Endothelial cell of umbilical vein (primary cell): ENCODE measurements around the gene DLX1. TPM values are rescaled to one million over a fixed set of nuclear protein-coding genes. Genes with fewer than 3 reads are reported as not detected.

Source experiments
- BruUV-seq: library from RNA; stranded (reverse); fragments of 400-500 nt; replicated peaks from 2 replicates; lab custom pipeline; 2021; lab: Mats Ljungman, UMichigan
- CTCF ChIA-PET: fragments of 300-600, 350-600 bp; sonication (Branson Sonifier 250); formaldehyde crosslinking; loops from one replicate; lab custom pipeline; 2021; ENCODE audit warnings: antibody characterized with exemption, inconsistent platforms; lab: Charles Lee
- POLR2A ChIA-PET: fragments of 300-600, 350-600 bp; sonication (Branson Sonifier 250); formaldehyde crosslinking; loops from one replicate; lab custom pipeline; 2021; ENCODE audit warnings: antibody characterized with exemption, inconsistent platforms; lab: Charles Lee
- DNase-seq: peaks from one replicate; pipeline ENCODE4 v3.0.0-alpha.2; 2011; ENCODE audit warnings: low read depth, low spot score
- FAIRE-seq: peaks from 2 replicates; lab custom pipeline; 2011; peaks lifted over from hg19 to GRCh38; lab: Jason Lieb, UNC
- H2AFZ ChIP-seq: 2 replicates; pipeline ENCODE4 v1.6.0; 2012; ENCODE audit warnings: low read depth, low read length, control low read depth, inconsistent platforms
- H3K27ac ChIP-seq: 2 replicates; pipeline ENCODE4 v1.5.1; 2011; ENCODE audit warnings: low read depth, mild to moderate bottlenecking, control low read depth, low read length, moderate library complexity; ENCODE audit not compliant: insufficient read depth
- H3K27me3 ChIP-seq, 2 experiments: 2 replicates each; pipeline versions ENCODE4 v1.6.0 to v1.6.1; 2011; ENCODE audit warnings: low read length in 2 of 2, mixed read lengths in 1 of 2; ENCODE audit not compliant: control insufficient read depth in 2 of 2, insufficient read depth in 2 of 2
- H3K36me3 ChIP-seq, 2 experiments: 2 replicates in 1 of 2; 3 replicates in 1 of 2; pipeline ENCODE4 v1.5.1; 2011; ENCODE audit warnings: low read length in 2 of 2, mild to moderate bottlenecking in 1 of 2, moderate library complexity in 1 of 2; ENCODE audit not compliant: control insufficient read depth in 2 of 2, insufficient read depth in 2 of 2; ENCODE audit errors: extremely low read depth in 1 of 2
- H3K4me1 ChIP-seq: 3 replicates; pipeline ENCODE4 v1.5.1; 2011; ENCODE audit warnings: mild to moderate bottlenecking, low read length; ENCODE audit not compliant: control insufficient read depth, insufficient read depth; ENCODE audit errors: extremely low read depth
- H3K4me2 ChIP-seq: 2 replicates; pipeline ENCODE4 v1.6.1; 2011; ENCODE audit warnings: low read length, control low read depth, mixed read lengths; ENCODE audit not compliant: insufficient read depth
- H3K4me3 ChIP-seq, 3 experiments: fragments of 200-600 bp in 1 of 3; sonication (generic), shearing (Covaris generic) in 1 of 3; replicated peaks in 1 of 3; 2 replicates each; pipeline ENCODE4 v1.5.1; 2011 to 2016; ENCODE audit warnings: control low read depth in 3 of 3, low read length in 3 of 3, mild to moderate bottlenecking in 2 of 3, inconsistent platforms in 1 of 3, low read depth in 1 of 3, moderate library complexity in 1 of 3; ENCODE audit not compliant: insufficient read depth in 1 of 3
- H3K79me2 ChIP-seq: 2 replicates; pipeline ENCODE4 v1.6.0; 2012; ENCODE audit warnings: low read length, inconsistent platforms; ENCODE audit not compliant: control insufficient read depth, insufficient read depth
- H3K9ac ChIP-seq: replicated peaks from 2 replicates; pipeline ENCODE3; 2011; ENCODE audit warnings: low read length, control low read depth; ENCODE audit not compliant: insufficient read depth; ENCODE audit errors: extremely low read depth
- H3K9me1 ChIP-seq: replicated peaks from 3 replicates; pipeline ENCODE4 v1.6.0; 2011; ENCODE audit warnings: mild to moderate bottlenecking, low read length; ENCODE audit not compliant: control insufficient read depth, insufficient read depth; ENCODE audit errors: extremely low read depth
- H3K9me3 ChIP-seq: replicated peaks from 2 replicates; pipeline ENCODE4 v1.5.1; 2012; ENCODE audit warnings: low read length, inconsistent platforms; ENCODE audit not compliant: control insufficient read depth, insufficient read depth
- H4K20me1 ChIP-seq: replicated peaks from 2 replicates; pipeline ENCODE3; 2011; ENCODE audit warnings: mild to moderate bottlenecking, low read length; ENCODE audit not compliant: control insufficient read depth, insufficient read depth; ENCODE audit errors: extremely low read depth
- EZH2 ChIP-seq: IDR thresholded peaks from 2 replicates; pipeline ENCODE4 v1.6.1; 2012; ENCODE audit warnings: borderline replicate concordance, low read depth, mild to moderate bottlenecking, moderate library complexity, low read length, inconsistent platforms; ENCODE audit not compliant: severe bottlenecking
- FOS ChIP-seq: IDR thresholded peaks from 2 replicates; pipeline ENCODE4 v1.6.1; 2011; ENCODE audit warnings: mild to moderate bottlenecking, low read length, moderate library complexity, borderline replicate concordance; ENCODE audit not compliant: insufficient read depth
- GATA2 ChIP-seq: IDR thresholded peaks from 2 replicates; pipeline ENCODE4 v1.7.0; 2011; ENCODE audit warnings: low read depth, mild to moderate bottlenecking, moderate library complexity, mixed read lengths, low read length; ENCODE audit not compliant: insufficient read length, insufficient read depth
- JUN ChIP-seq: IDR thresholded peaks from 2 replicates; pipeline ENCODE4 v1.6.1; 2011; ENCODE audit warnings: borderline replicate concordance, low read depth; ENCODE audit not compliant: insufficient read length, insufficient read depth
- MAX ChIP-seq: IDR thresholded peaks from 2 replicates; pipeline ENCODE4 v1.6.1; 2011; ENCODE audit not compliant: insufficient read depth, insufficient read length
- MYC ChIP-seq: IDR thresholded peaks from one replicate; pipeline ENCODE4 v1.6.1; 2011; ENCODE audit warnings: mild to moderate bottlenecking, low read depth, low read length
- POLR2A ChIP-seq: IDR thresholded peaks from 2 replicates; pipeline ENCODE4 v1.6.1; 2012; ENCODE audit warnings: low read depth, mild to moderate bottlenecking, control low read depth, low read length
- POLR2AphosphoS5 ChIP-seq: IDR thresholded peaks from 2 replicates; pipeline ENCODE4 v1.6.1; 2012; ENCODE audit warnings: low read depth, mild to moderate bottlenecking, control low read depth, low read length, moderate library complexity; ENCODE audit not compliant: insufficient read depth
- dilution Hi-C: fragments of 300-500 bp; cut with MboI; formaldehyde crosslinking; loops from one replicate; pipeline ENCODE4 v1.15.0; 2019; ENCODE audit warnings: low sequenced_read_pairs; ENCODE audit not compliant: extremely low pct_ligation_motif_present
- intact Hi-C: fragments of 100-400 bp; cut with micrococcal nuclease; formaldehyde crosslinking; loops from one replicate; pipeline ENCODE4 v1.10.0; 2022
- polyA plus RNA-seq, 4 experiments: library from polyadenylated mRNA; depleted of rRNA in 3 of 4; stranded (reverse) in 3 of 4; unstranded in 1 of 4; fragments of >200 nt; gene quantifications; 2 replicates each; pipeline versions ENCODE4 v1.2.1 to v1.2.3, GENCODE V29; 2011 to 2012; ENCODE audit warnings: missing spikeins in 1 of 4
- total RNA-seq: library from RNA; stranded (reverse); gene quantifications from 2 replicates; pipeline ENCODE4 v1.2.3, GENCODE V29; 2021
- TF ChIP-seq, protein P1 (sequence below), 2 donors: IDR thresholded peaks; 1 replicate in 1 of 2; 2 replicates in 1 of 2; pipeline ENCODE4 v1.5.1; 2011; ENCODE audit warnings: low read length in 2 of 2, mild to moderate bottlenecking in 2 of 2, moderate library complexity in 2 of 2, control low read depth in 1 of 2, inconsistent platforms in 1 of 2, low read depth in 1 of 2; ENCODE audit not compliant: insufficient read depth in 1 of 2; ENCODE audit errors: extremely low read depth in 1 of 2

Gene DLX1
- total and polyA plus RNA-seq, 2 donors (not counting 3 experiments of a cell fraction or from before 2014, with no cell fraction given), result 0.12 TPM; not detected in 1

DNA sequence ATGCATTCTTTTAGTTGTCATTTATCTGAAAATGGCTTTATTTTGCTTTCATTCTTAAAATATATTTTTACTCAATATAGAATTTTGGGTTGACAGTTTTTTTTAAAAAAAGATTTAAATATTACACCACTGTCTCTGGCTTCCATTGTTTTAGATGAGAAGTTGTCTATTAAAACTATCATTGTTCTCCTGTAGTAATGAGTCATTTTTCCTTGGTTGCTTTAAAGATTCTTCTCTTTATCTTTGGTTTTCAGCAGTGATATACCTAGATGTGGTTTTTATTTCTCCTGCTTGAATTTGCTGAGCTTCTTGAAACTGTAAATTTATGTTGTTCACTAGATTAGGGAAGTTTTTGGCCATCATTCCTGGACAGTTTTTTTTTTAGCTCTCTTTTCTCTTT lies 44.1 kb downstream of the DLX1 start:
- Histone ChIP-seq H3K79me2 (no peaks in the 10 kb centered on the region), H3K9me3 (no peaks in the 10 kb centered on the region), H3K4me1 (no peaks in the 10 kb centered on the region), H3K27ac (no peak overlapping the region), H3K9ac (no peak overlapping the region), H2AFZ (no peak overlapping the region), H3K27me3 (peaks cover 0 to 1% of the 10 kb centered on the region in 2 experiments), H3K4me2 (no peak overlapping the region), H3K4me3 (no peak overlapping the region), H4K20me1 (no peaks in the 10 kb centered on the region), H3K36me3 (no peaks in the 10 kb centered on the region), H3K9me1 (no peaks in the 10 kb centered on the region)
- ChIA-PET CTCF (interaction anchor here (0.5 to 1.9 kb wide), 13 partner anchors 11 to 556 kb away, joined by 3 to 5 read pairs (median 3); no protein-coding TSS in a partner anchor), POLR2A (no interaction called here)
- FAIRE-seq, result no peak
- intact Hi-C loops (no loop called here), dilution Hi-C loops (no loop called here)
- no peak for DNase-seq
- BruUV-seq, result no TSS peak
- TF ChIP-seq GATA2 (no peak), POLR2A (no peak), JUN (no peak), MYC (no peak), MAX (no peak), FOS (no peak), EZH2 (no peak), POLR2AphosphoS5 (no peak)
- TF ChIP-seq, protein P1, sequence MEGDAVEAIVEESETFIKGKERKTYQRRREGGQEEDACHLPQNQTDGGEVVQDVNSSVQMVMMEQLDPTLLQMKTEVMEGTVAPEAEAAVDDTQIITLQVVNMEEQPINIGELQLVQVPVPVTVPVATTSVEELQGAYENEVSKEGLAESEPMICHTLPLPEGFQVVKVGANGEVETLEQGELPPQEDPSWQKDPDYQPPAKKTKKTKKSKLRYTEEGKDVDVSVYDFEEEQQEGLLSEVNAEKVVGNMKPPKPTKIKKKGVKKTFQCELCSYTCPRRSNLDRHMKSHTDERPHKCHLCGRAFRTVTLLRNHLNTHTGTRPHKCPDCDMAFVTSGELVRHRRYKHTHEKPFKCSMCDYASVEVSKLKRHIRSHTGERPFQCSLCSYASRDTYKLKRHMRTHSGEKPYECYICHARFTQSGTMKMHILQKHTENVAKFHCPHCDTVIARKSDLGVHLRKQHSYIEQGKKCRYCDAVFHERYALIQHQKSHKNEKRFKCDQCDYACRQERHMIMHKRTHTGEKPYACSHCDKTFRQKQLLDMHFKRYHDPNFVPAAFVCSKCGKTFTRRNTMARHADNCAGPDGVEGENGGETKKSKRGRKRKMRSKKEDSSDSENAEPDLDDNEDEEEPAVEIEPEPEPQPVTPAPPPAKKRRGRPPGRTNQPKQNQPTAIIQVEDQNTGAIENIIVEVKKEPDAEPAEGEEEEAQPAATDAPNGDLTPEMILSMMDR (IDR thresholded peaks at IDR 0.05; ENCODE audit: extremely low read depth in 1 of 2, insufficient read depth in 1 of 2, low read depth in 1 of 2, low read length in 2 of 2), result no peak
